HepG2 (cell line): ENCODE results near the gene PRR5L.

ENCODE experiments used
- ATF2 ChIP-seq: sonication (generic); formaldehyde crosslinking; IDR thresholded peaks from 2 replicates; pipeline ENCODE4 v1.4.0; 2020; ENCODE audit warnings: missing genetic modification reagents
- BHLHE40 ChIP-seq: IDR thresholded peaks from 2 replicates; pipeline ENCODE4 v1.6.1; 2011; ENCODE audit warnings: low read length, improper control_type of control experiment
- CHD4 ChIP-seq: fragments of 200-600 bp; sonication (generic); IDR thresholded peaks from 2 replicates; pipeline ENCODE4 v1.7.0; 2017; ENCODE audit warnings: mild to moderate bottlenecking, low read length, borderline replicate concordance
- CTCF ChIP-seq: sonication (generic); formaldehyde crosslinking; IDR thresholded peaks from 2 replicates; pipeline ENCODE4 v1.5.0; 2020; ENCODE audit warnings: mild to moderate bottlenecking, missing genetic modification reagents, moderate library complexity
- DNMT3B ChIP-seq: conservative IDR thresholded peaks from 2 replicates; pipeline ENCODE4 v1.6.1; 2016; ENCODE audit warnings: missing biosample characterization, control low read depth
- EZH2 ChIP-seq: conservative IDR thresholded peaks from 2 replicates; pipeline ENCODE4 v1.6.1; 2012; ENCODE audit warnings: mild to moderate bottlenecking, low read depth, low read length, moderate library complexity
- STAG1 ChIP-seq: sonication (generic); formaldehyde crosslinking; IDR thresholded peaks from 2 replicates; pipeline ENCODE4 v1.4.0; 2020; ENCODE audit warnings: missing genetic modification reagents
- ZBTB33 ChIP-seq: sonication (generic); formaldehyde crosslinking; IDR thresholded peaks from 2 replicates; pipeline ENCODE4 v1.4.0; 2020; ENCODE audit warnings: missing genetic modification reagents
- ZNF136 ChIP-seq: sonication (generic); formaldehyde crosslinking; IDR thresholded peaks from 2 replicates; pipeline ENCODE4 v1.8.1; 2022; ENCODE audit warnings: low read depth, mild to moderate bottlenecking, moderate library complexity, missing genetic modification reagents

GRCh38 chr11:36282926-36283325 is 13.2 kb upstream of the PRR5L start:
- TF ChIP-seq CTCF (CRISPR knock-in tag) (no peak), BHLHE40 (no peak), ZBTB33 (no peak), STAG1 (CRISPR knock-in tag) (no peak), ATF2 (CRISPR knock-in tag) (no peak), DNMT3B (CRISPR knock-in tag) (no peak), EZH2 (no peak), CHD4 (no peak), ZNF136 (CRISPR knock-in tag) (no peak)
